ENCODE data around the gene HGS.

- no peak for TF ChIP-seq PKNOX1 (IDR thresholded peaks at IDR 0.05)
- TF ChIP-seq ELF4 (IDR thresholded peaks at IDR 0.05): no peak
- TF ChIP-seq FOXM1 (IDR thresholded peaks at IDR 0.05; ENCODE audit: borderline replicate concordance): no peak
- no peak for TF ChIP-seq ARNT (IDR thresholded peaks at IDR 0.05)
- no peak for TF ChIP-seq SP1 (IDR thresholded peaks at IDR 0.05)
Observed at GRCh38 chr17:81700353-81701287, 16.8 kb downstream of the HGS start.
